Neuronal stem cell (in vitro differentiated cells): ENCODE measurements around the gene FBXO10.
"Not testable (repeated sequence)": the region's sequence is repeated elsewhere in the genome, so short reads cannot be mapped to it uniquely, and the experiment has no call there.

Experiments
- DNase-seq: peaks from one replicate; pipeline ENCODE4 v3.0.0-alpha.2; 2013; ENCODE audit warnings: low spot score
- H2AFZ ChIP-seq: one replicate; pipeline ENCODE4 v1.6.1; 2013; ENCODE audit warnings: mild to moderate bottlenecking, low read length, inconsistent platforms
- H2AK5ac ChIP-seq: 2 replicates; pipeline ENCODE4 v1.6.1; 2013; ENCODE audit warnings: low read depth, mild to moderate bottlenecking, inconsistent platforms, low read length, moderate library complexity, mixed read lengths
- H2BK120ac ChIP-seq: 2 replicates; pipeline ENCODE4 v1.6.1; 2013; ENCODE audit warnings: low read depth, mild to moderate bottlenecking, inconsistent platforms, low read length, moderate library complexity, mixed read lengths
- H2BK12ac ChIP-seq: one replicate; pipeline ENCODE4 v1.6.1; 2013; ENCODE audit warnings: low read length, inconsistent platforms
- H2BK15ac ChIP-seq: 2 replicates; pipeline ENCODE4 v1.6.1; 2013; ENCODE audit warnings: mild to moderate bottlenecking, low read length, inconsistent platforms, mixed read lengths
- H2BK5ac ChIP-seq: one replicate; pipeline ENCODE4 v1.6.1; 2013; ENCODE audit warnings: inconsistent platforms, mild to moderate bottlenecking, low read length, moderate library complexity
- H3K14ac ChIP-seq: one replicate; pipeline ENCODE4 v1.6.1; 2013; ENCODE audit warnings: low read length, inconsistent platforms
- H3K18ac ChIP-seq: 2 replicates; pipeline ENCODE4 v1.6.1; 2013; ENCODE audit warnings: low read length, inconsistent platforms
- H3K23ac ChIP-seq: 2 replicates; pipeline ENCODE4 v1.6.1; 2013; ENCODE audit warnings: low read depth, mild to moderate bottlenecking, mixed read lengths, low read length, inconsistent platforms; ENCODE audit not compliant: poor library complexity
- H3K27ac ChIP-seq: replicated peaks from 3 replicates; pipeline ENCODE4 v1.5.1; 2013; ENCODE audit warnings: low read length, inconsistent platforms
- H3K27me3 ChIP-seq, 3 experiments: 2 replicates each; pipeline ENCODE4 v1.6.1; 2013; ENCODE audit warnings: low read length in 3 of 3, mild to moderate bottlenecking in 2 of 3, inconsistent platforms in 1 of 3, low read depth in 1 of 3, mixed read lengths in 1 of 3, moderate library complexity in 1 of 3; ENCODE audit not compliant: control insufficient read depth in 3 of 3, insufficient read depth in 3 of 3
- H3K36me3 ChIP-seq, 2 donors: replicated peaks in 1 of 2; 2 replicates each; pipeline ENCODE4 v1.6.1; 2013; ENCODE audit warnings: low read length in 2 of 2; ENCODE audit not compliant: control insufficient read depth in 2 of 2, insufficient read depth in 2 of 2
- H3K4ac ChIP-seq: 2 replicates; pipeline ENCODE4 v1.6.1; 2013; ENCODE audit warnings: inconsistent platforms, mild to moderate bottlenecking, low read length, moderate library complexity
- H3K4me1 ChIP-seq, 2 donors: 1 replicate in 1 of 2; 2 replicates in 1 of 2; pipeline ENCODE4 v1.6.1; 2013; ENCODE audit warnings: low read length in 2 of 2, low read depth in 1 of 2; ENCODE audit not compliant: control insufficient read depth in 2 of 2, insufficient read depth in 1 of 2
- H3K4me2 ChIP-seq: one replicate; pipeline ENCODE4 v1.6.1; 2013; ENCODE audit warnings: mild to moderate bottlenecking, low read length, inconsistent platforms; ENCODE audit not compliant: insufficient read depth, poor library complexity, severe bottlenecking
- H3K4me3 ChIP-seq, 2 donors: 2 replicates each; pipeline ENCODE4 v1.5.1; 2013; ENCODE audit warnings: low read length in 2 of 2, mild to moderate bottlenecking in 2 of 2, inconsistent platforms in 1 of 2, moderate library complexity in 1 of 2
- H3K79me1 ChIP-seq: one replicate; pipeline ENCODE4 v1.6.1; 2013; ENCODE audit warnings: low read depth, mild to moderate bottlenecking, inconsistent platforms, low read length, moderate library complexity
- H3K9ac ChIP-seq: one replicate; pipeline ENCODE4 v1.6.1; 2013; ENCODE audit warnings: mild to moderate bottlenecking, low read depth, low read length, inconsistent platforms; ENCODE audit not compliant: poor library complexity
- H3K9me3 ChIP-seq, 2 donors: replicated peaks in 1 of 2; 2 replicates each; pipeline versions ENCODE3 to v1.6.1; 2013; ENCODE audit warnings: low read length in 2 of 2, mild to moderate bottlenecking in 2 of 2, inconsistent platforms in 1 of 2, low read depth in 1 of 2, mixed read lengths in 1 of 2, moderate library complexity in 1 of 2; ENCODE audit not compliant: control insufficient read depth in 2 of 2, insufficient read depth in 1 of 2
- H4K8ac ChIP-seq: one replicate; pipeline ENCODE4 v1.6.1; 2013; ENCODE audit warnings: low read depth, mild to moderate bottlenecking, inconsistent platforms, low read length, moderate library complexity
- H4K91ac ChIP-seq: one replicate; pipeline ENCODE4 v1.6.1; 2013; ENCODE audit warnings: low read length, low read depth, mild to moderate bottlenecking, inconsistent platforms; ENCODE audit not compliant: poor library complexity
- WGBS, 2 donors: extraction: QIAGEN DNeasy Blood & Tissue Kit; methylation state at CpG; one replicate each; pipeline ENCODE4 v1.1.7; 2013; ENCODE audit warnings: missing lambda C conversion rate in 2 of 2, mixed read lengths in 1 of 2; ENCODE audit not compliant: insufficient read length in 2 of 2, insufficient replicate concordance in 1 of 2; ENCODE audit errors: extremely low coverage in 2 of 2; 5-methylcytosine and 5-hydroxymethylcytosine counted together

Gene FBXO10

DNA sequence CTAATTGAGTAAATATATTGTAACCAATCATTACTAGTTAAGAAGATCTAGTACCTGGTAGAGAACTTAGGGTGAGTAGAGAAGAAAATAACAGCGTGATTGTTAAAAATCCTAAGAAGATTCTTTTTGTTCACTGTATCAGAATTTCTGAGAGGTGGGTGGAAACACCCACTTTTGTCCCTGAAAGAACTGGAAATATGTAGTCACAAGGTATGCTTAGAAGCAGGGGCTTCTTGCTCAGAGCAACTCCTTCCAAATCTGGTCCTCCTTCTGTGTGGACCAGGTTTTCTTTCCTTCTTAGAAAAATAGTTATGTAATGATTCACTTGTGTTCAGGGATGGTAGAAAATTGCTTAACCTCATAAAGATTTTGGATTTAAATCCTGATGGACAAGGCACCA, 28.1 kb upstream of the FBXO10 start:
- no peak overlapping the region for H2BK120ac ChIP-seq
- no peaks in the 10 kb centered on the region for H3K9me3 ChIP-seq
- no CpG with 5 or more reads among the region's 1 CpG for WGBS, 2 donors

DNA sequence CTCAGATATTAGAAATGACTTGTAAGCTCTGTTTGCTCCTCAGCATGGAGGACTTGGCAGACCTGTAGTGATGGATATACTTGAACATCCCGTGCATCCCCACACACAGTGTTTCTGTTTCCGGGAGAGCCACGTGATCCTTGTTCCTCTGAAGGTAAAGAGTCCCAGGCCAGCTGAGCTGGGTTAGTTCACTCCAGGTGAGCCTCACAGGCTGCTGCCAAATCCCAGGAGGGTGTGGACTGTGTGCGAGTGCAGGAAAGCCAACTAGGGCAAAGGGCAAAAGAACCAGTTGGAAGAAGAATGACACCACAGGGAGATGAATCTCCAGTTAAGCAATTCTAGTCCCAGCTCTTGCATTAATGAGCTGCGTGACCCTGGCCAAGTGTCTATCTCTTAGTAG, 26.6 kb upstream of the FBXO10 start:
- no peak overlapping the region for H2AK5ac ChIP-seq
- H3K4me2 ChIP-seq = no peak overlapping the region
- H2BK120ac ChIP-seq = no peak overlapping the region
- no peak overlapping the region for H4K8ac ChIP-seq
- H3K4ac ChIP-seq = no peak overlapping the region
- H3K14ac ChIP-seq = no peak overlapping the region
- H3K4me3 ChIP-seq = no peak overlapping the region
- no peaks in the 10 kb centered on the region for H3K4me1 ChIP-seq
- H2BK5ac ChIP-seq = no peak overlapping the region
- H3K9me3 ChIP-seq = no peaks in the 10 kb centered on the region
- H2AFZ ChIP-seq = no peak overlapping the region
- H3K79me1 ChIP-seq = no peaks in the 10 kb centered on the region
- no peak overlapping the region for H3K27ac ChIP-seq
- H4K91ac ChIP-seq = no peak overlapping the region
- no peak overlapping the region for H2BK15ac ChIP-seq
- DNase-seq = no peak
- no peaks in the 10 kb centered on the region for H3K36me3 ChIP-seq
- H3K27me3 ChIP-seq = peaks cover 0 to 30% (median 0%) of the 10 kb centered on the region in 3 experiments
- no peak overlapping the region for H3K23ac ChIP-seq
- H2BK12ac ChIP-seq = no peak overlapping the region
- WGBS, 2 donors = no CpG with 5 or more reads among the region's 5 CpGs
- no peak overlapping the region for H3K18ac ChIP-seq
- H3K9ac ChIP-seq = no peak overlapping the region

More for the DNA sequence above, 28.1 kb upstream of the FBXO10 start:
- H2BK5ac ChIP-seq = no peak overlapping the region
- H4K91ac ChIP-seq = no peak overlapping the region
- H3K23ac ChIP-seq = no peak overlapping the region
- H3K4me2 ChIP-seq = no peak overlapping the region
- H2BK12ac ChIP-seq = no peak overlapping the region
- peaks cover 0 to 33% (median 0%) of the 10 kb centered on the region in 3 experiments for H3K27me3 ChIP-seq
- H3K9ac ChIP-seq = no peak overlapping the region
- no peak overlapping the region for H3K4me3 ChIP-seq
- no peak overlapping the region for H4K8ac ChIP-seq
- H2AK5ac ChIP-seq = no peak overlapping the region
- H3K4ac ChIP-seq = no peak overlapping the region
- H2BK15ac ChIP-seq = no peak overlapping the region
- no peak overlapping the region for H3K14ac ChIP-seq
- no peak overlapping the region for H3K18ac ChIP-seq
- no peak for DNase-seq
- H3K79me1 ChIP-seq = no peaks in the 10 kb centered on the region
- H3K36me3 ChIP-seq = no peaks in the 10 kb centered on the region
- H3K4me1 ChIP-seq = no peaks in the 10 kb centered on the region
- H2AFZ ChIP-seq = no peak overlapping the region
- no peak overlapping the region for H3K27ac ChIP-seq

DNA sequence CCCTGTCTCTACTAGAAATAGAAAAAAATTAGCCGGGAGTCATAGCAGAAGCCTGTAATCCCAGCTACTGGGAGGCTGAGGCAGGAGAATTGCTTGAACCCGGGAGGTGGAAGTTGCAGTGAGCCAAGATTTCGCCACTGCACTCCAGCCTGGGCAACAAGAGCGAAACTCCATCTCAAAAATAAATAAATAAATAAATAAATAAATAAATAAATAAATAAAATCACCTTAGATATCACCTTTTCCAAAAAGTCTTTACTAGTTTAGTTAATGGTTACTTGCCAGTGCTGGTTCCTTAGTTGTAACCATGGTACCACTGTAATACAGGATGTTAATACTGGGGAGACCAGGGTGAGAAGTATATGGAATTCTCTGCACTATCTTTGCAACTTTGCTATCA, 25.9 kb upstream of the FBXO10 start:
- H2BK15ac ChIP-seq, H2BK120ac ChIP-seq, H3K18ac ChIP-seq, H3K9ac ChIP-seq, H4K91ac ChIP-seq, H3K4me1 ChIP-seq, H2BK5ac ChIP-seq, H2AK5ac ChIP-seq, H3K27ac ChIP-seq, DNase-seq, H3K9me3 ChIP-seq, H3K14ac ChIP-seq, H3K23ac ChIP-seq, H3K4me3 ChIP-seq, H3K4ac ChIP-seq, H2AFZ ChIP-seq, H4K8ac ChIP-seq, H2BK12ac ChIP-seq, H3K79me1 ChIP-seq, H3K4me2 ChIP-seq, H3K36me3 ChIP-seq: not testable (repeated sequence)
- H3K27me3 ChIP-seq = peaks cover 0 to 24% (median 0%) of the 10 kb centered on the region in 3 experiments
- no CpG with 5 or more reads among the region's 4 CpGs for WGBS, 2 donors

DNA sequence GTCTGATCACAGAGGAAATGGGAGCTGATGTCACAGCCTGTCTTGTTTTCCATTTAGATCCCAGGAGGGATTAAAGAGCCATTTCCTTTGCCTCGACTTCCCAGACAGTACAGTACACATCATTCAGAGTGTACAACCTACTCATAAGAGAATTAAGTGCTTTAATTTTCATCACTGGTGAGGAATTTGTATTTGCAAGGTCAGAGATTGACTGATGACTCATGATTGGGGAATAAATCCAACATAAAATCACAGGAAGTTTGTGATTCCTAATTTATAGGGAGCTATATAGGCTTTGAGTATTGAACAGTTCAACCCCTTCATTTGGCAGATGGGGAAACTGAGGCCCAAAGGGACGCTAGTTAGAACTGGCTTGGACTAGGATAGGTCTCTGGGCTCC, 20.3 kb upstream of the FBXO10 start:
- WGBS, 2 donors = no CpG with 5 or more reads among the region's 2 CpGs
- H2BK5ac ChIP-seq = no peak overlapping the region
- no peak overlapping the region for H2AK5ac ChIP-seq
- H3K4ac ChIP-seq = no peak overlapping the region
- H2BK120ac ChIP-seq = no peak overlapping the region
- no peak overlapping the region for H3K14ac ChIP-seq
- no peak overlapping the region for H3K4me2 ChIP-seq
- H3K9me3 ChIP-seq = no peaks in the 10 kb centered on the region
- H4K91ac ChIP-seq = no peak overlapping the region
- no peak overlapping the region for H2BK12ac ChIP-seq
- H3K18ac ChIP-seq = no peak overlapping the region
- no peak overlapping the region for H2BK15ac ChIP-seq
- no peak overlapping the region for H3K27ac ChIP-seq
- no peak overlapping the region for H2AFZ ChIP-seq
- H3K9ac ChIP-seq = no peak overlapping the region
- no peak overlapping the region for H3K23ac ChIP-seq
- H4K8ac ChIP-seq = no peak overlapping the region
- no peaks in the 10 kb centered on the region for H3K4me1 ChIP-seq
- peaks cover 3% of the 10 kb centered on the region for H3K79me1 ChIP-seq
- H3K4me3 ChIP-seq = no peak overlapping the region
- DNase-seq = no peak
- peaks cover 0 to 10% (median 2%) of the 10 kb centered on the region in 3 experiments for H3K27me3 ChIP-seq
- H3K36me3 ChIP-seq = no peaks in the 10 kb centered on the region
